H1 (cell line): ENCODE data around the gene HERC3. TPM values are rescaled to one million over a fixed set of nuclear protein-coding genes. Genes with fewer than 3 reads are reported as not detected.
A peak's percentile ranks its signal among the peaks of the same experiment; 100 is the strongest.

Experiments used
- CTBP2 ChIP-seq: IDR thresholded peaks from 2 replicates; pipeline ENCODE4 v1.7.0; 2011; ENCODE audit warnings: borderline replicate concordance, mild to moderate bottlenecking, moderate library complexity, mixed read lengths, low read length; ENCODE audit not compliant: insufficient read depth, insufficient read length
- KDM4A ChIP-seq: IDR thresholded peaks from one replicate; pipeline ENCODE4 v1.7.1; 2012; ENCODE audit warnings: low read depth, mild to moderate bottlenecking, moderate library complexity, low read length, inconsistent platforms; ENCODE audit not compliant: severe bottlenecking
- RNF2 ChIP-seq: fragments of 200-900, 300-1000 bp; sonication (generic); IDR thresholded peaks from 2 replicates; pipeline ENCODE4 v1.7.1; 2016; ENCODE audit warnings: borderline replicate concordance, low read depth, mild to moderate bottlenecking, antibody characterized with exemption, low read length; ENCODE audit not compliant: poor library complexity, severe bottlenecking; ENCODE audit errors: missing control alignments
- SIN3A ChIP-seq, 2 experiments: IDR thresholded peaks in 1 of 2; conservative IDR thresholded peaks in 1 of 2; 2 replicates each; pipeline ENCODE4 v1.6.1; 2011 to 2012; ENCODE audit warnings: low read length in 2 of 2, improper control_type of control experiment in 1 of 2, low read depth in 1 of 2, mild to moderate bottlenecking in 1 of 2
- SP1 ChIP-seq: IDR thresholded peaks from 2 replicates; pipeline ENCODE4 v1.6.1; 2011; ENCODE audit warnings: low read depth, low read length
- SP4 ChIP-seq: IDR thresholded peaks from 2 replicates; pipeline ENCODE4 v1.6.1; 2012; ENCODE audit warnings: low read length, inconsistent platforms
- SUZ12 ChIP-seq: fragments of 200-600 bp; sonication (generic); IDR thresholded peaks from 2 replicates; pipeline ENCODE4 v1.6.1; 2012; ENCODE audit warnings: mild to moderate bottlenecking, inconsistent platforms, low read length, moderate library complexity, mixed read lengths
- polyA plus RNA-seq, 7 experiments: library from polyadenylated mRNA; depleted of rRNA in 3 of 7; stranded (reverse) in 5 of 7; unstranded in 2 of 7; fragments of >200 nt in 5 of 7; fragments of 200-250 nt in 2 of 7; gene quantifications; 1 replicate in 5 of 7; 2 replicates in 1 of 7; 4 replicates in 1 of 7; pipeline versions ENCODE4 v1.2.1 to v1.2.3, GENCODE V29; 2011 to 2013; ENCODE audit warnings: missing spikeins in 2 of 7, mixed read lengths in 2 of 7
- total RNA-seq: library from RNA; stranded (reverse); fragmentation: NEBNext Ultra II Directional; extraction: Animal tissue kit (Norgen Biotek cat#: 25700); gene quantifications from 2 replicates; pipeline ENCODE4 v1.2.1, GENCODE V29; 2021
- TF ChIP-seq, protein P1 (sequence below), 3 experiments: IDR thresholded peaks; 1 replicate in 2 of 3; 2 replicates in 1 of 3; pipeline versions ENCODE4 v1.5.1 to v1.6.1; 2011; ENCODE audit warnings: low read length in 3 of 3, mild to moderate bottlenecking in 3 of 3, inconsistent platforms in 2 of 3, low read depth in 1 of 3, moderate library complexity in 1 of 3; ENCODE audit not compliant: insufficient read depth in 1 of 3; ENCODE audit errors: control extremely low read depth in 1 of 3
- TF ChIP-seq, protein P2 (sequence below): IDR thresholded peaks from 2 replicates; pipeline ENCODE4 v1.6.1; 2012; ENCODE audit warnings: inconsistent platforms
- TF ChIP-seq, protein P3 (sequence below): IDR thresholded peaks from 2 replicates; pipeline ENCODE4 v1.6.1; 2012; ENCODE audit warnings: inconsistent platforms

The HERC3 gene
- total and polyA plus RNA-seq, 2 of the 8 experiments (the other 6 are each of a cell fraction or from before 2014, with no cell fraction given), result 1.4 to 5.7 TPM

DNA sequence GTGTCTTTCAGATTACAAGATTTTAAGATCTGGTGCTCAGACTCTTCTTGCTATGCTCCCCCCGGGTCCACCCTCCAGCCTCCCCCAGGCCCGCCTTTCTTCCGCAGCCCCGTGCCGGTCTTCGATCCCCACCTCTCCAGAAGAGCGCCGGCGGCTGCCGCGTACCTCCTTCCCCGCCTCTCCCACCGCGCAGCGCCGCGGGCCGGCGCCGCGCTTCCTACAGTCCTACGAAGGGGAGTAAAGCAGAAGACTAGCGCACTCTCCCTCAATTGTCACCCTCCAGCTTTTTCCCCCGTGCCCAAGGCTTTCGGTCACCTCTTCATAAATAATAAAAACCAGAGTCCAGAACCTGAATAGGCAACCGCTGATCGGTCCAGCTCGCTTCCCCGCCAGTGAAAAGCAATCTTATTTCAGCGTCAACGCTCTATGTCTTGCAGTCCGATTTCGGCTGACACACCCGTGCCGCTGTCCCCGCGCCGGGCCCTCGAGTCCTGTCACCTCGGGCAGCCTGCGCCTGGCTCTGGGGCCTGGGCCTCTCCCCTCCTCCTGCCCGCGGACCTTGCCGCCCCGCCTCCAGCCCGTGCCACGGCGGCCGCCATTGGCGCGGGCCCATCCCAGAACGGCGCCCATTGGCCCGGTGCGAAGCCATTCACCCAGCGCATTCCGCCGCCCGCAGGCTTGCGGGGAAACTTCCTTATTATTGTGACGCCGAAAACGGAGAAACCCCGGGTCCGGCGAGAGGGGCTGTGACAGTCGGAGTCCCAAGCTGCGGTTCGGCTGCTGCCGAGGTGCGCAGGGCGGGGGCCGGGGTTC, at the start of gene HERC3 (continued):
- TF ChIP-seq, protein P1, sequence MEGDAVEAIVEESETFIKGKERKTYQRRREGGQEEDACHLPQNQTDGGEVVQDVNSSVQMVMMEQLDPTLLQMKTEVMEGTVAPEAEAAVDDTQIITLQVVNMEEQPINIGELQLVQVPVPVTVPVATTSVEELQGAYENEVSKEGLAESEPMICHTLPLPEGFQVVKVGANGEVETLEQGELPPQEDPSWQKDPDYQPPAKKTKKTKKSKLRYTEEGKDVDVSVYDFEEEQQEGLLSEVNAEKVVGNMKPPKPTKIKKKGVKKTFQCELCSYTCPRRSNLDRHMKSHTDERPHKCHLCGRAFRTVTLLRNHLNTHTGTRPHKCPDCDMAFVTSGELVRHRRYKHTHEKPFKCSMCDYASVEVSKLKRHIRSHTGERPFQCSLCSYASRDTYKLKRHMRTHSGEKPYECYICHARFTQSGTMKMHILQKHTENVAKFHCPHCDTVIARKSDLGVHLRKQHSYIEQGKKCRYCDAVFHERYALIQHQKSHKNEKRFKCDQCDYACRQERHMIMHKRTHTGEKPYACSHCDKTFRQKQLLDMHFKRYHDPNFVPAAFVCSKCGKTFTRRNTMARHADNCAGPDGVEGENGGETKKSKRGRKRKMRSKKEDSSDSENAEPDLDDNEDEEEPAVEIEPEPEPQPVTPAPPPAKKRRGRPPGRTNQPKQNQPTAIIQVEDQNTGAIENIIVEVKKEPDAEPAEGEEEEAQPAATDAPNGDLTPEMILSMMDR (IDR thresholded peaks at IDR 0.05; ENCODE audit: control extremely low read depth in 1 of 3, insufficient read depth in 1 of 3, low read depth in 1 of 3, low read length in 3 of 3), result no peak
- TF ChIP-seq SP1 (peak; percentile 93), RNF2 (no peak), SUZ12 (0 out of 2 replicates have a peak, but pooled peaks have one; percentile 40), KDM4A (peak; percentile 96), SIN3A (conservative IDR thresholded peaks at IDR 0.05 in 1 of 2, IDR thresholded peaks at IDR 0.05 in 1 of 2; ENCODE audit: low read depth in 1 of 2, low read length in 2 of 2) (0 out of 4 replicates have a peak, but pooled peaks of 1 of the 2 experiments have one; percentile 32), CTBP2 (peak; percentile 54), SP4 (no peak)
- TF ChIP-seq, protein P2, sequence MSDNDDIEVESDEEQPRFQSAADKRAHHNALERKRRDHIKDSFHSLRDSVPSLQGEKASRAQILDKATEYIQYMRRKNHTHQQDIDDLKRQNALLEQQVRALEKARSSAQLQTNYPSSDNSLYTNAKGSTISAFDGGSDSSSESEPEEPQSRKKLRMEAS, result peak; percentile 68
- TF ChIP-seq, protein P3, sequence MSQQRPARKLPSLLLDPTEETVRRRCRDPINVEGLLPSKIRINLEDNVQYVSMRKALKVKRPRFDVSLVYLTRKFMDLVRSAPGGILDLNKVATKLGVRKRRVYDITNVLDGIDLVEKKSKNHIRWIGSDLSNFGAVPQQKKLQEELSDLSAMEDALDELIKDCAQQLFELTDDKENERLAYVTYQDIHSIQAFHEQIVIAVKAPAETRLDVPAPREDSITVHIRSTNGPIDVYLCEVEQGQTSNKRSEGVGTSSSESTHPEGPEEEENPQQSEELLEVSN, result peak; percentile 47
- TF ChIP-seq, all 59 proteins: peak for 11
